Thymus (tissue), 14 donors: ENCODE results near the gene R3HDM2. TPM values are rescaled to one million over a fixed set of nuclear protein-coding genes. Genes with fewer than 3 reads are reported as not detected.

Experiments
- DNase-seq, 9 donors: peaks; one replicate each; pipeline ENCODE4 v3.0.0-alpha.2; 2013; ENCODE audit warnings: low spot score in 9 of 9, low read depth in 6 of 9, missing footprints in 1 of 9
- H3K27ac ChIP-seq, 2 donors: one replicate each; pipeline ENCODE4 v1.5.1; 2013; ENCODE audit warnings: control low read depth in 1 of 2, low read depth in 1 of 2, low read length in 1 of 2, mild to moderate bottlenecking in 1 of 2, moderate library complexity in 1 of 2
- H3K27me3 ChIP-seq, 2 donors: one replicate each; pipeline ENCODE4 v1.5.1; 2013; ENCODE audit warnings: low read length in 1 of 2; ENCODE audit not compliant: control insufficient read depth in 2 of 2, insufficient read depth in 1 of 2
- H3K36me3 ChIP-seq, 2 donors: one replicate each; pipeline ENCODE4 v1.5.1; 2013; ENCODE audit warnings: low read length in 1 of 2, mild to moderate bottlenecking in 1 of 2, moderate library complexity in 1 of 2; ENCODE audit not compliant: control insufficient read depth in 2 of 2, insufficient read depth in 2 of 2
- H3K4me1 ChIP-seq, 2 donors: one replicate each; pipeline ENCODE4 v1.5.1; 2013; ENCODE audit warnings: low read length in 2 of 2; ENCODE audit not compliant: control insufficient read depth in 2 of 2, insufficient read depth in 2 of 2
- H3K4me3 ChIP-seq, 2 donors: one replicate each; pipeline ENCODE4 v1.5.1; 2013; ENCODE audit warnings: low read length in 2 of 2, control low read depth in 1 of 2, mild to moderate bottlenecking in 1 of 2
- H3K9me3 ChIP-seq, 2 donors: one replicate each; pipeline ENCODE4 v1.5.1; 2013; ENCODE audit warnings: low read length in 1 of 2, mild to moderate bottlenecking in 1 of 2; ENCODE audit not compliant: control insufficient read depth in 2 of 2, insufficient read depth in 1 of 2
- WGBS: extraction: QIAGEN DNeasy Blood & Tissue Kit; methylation state at CpG from one replicate; pipeline ENCODE4 v1.1.7; 2013; 5-methylcytosine and 5-hydroxymethylcytosine counted together
- long read RNA-seq, 10 donors: transcript quantifications; one replicate each; lab custom pipeline, GENCODE V29; 2026
- polyA plus RNA-seq: library from polyadenylated mRNA; stranded (reverse); fragments of 200-250 nt; gene quantifications from one replicate; pipeline ENCODE4 v1.2.3, GENCODE V29; 2013
- total RNA-seq: library from RNA; stranded (reverse); fragments of 120-200 nt; gene quantifications from one replicate; pipeline ENCODE4 v1.2.4, GENCODE V29; 2013
- donor health status: healthy.

The R3HDM2 gene
- total RNA-seq (12.6 TPM), polyA plus RNA-seq (22.4 TPM)
- long read RNA-seq, donor 1: 0 reads
- long read RNA-seq, donor 2: 0 reads
- long read RNA-seq, donor 3, partial matches to known transcripts: 0 of 1 reads
- long read RNA-seq, donor 3, other reads (novel, unspliced or antisense): 0 of 1 reads
- long read RNA-seq, donor 4: 0 reads
- long read RNA-seq, donor 5: 0 reads
- long read RNA-seq, donor 6, partial matches to known transcripts: 62 of 78 reads
- long read RNA-seq, donor 6, other reads (novel, unspliced or antisense): 16 of 78 reads
- long read RNA-seq, donor 7: 0 reads
- long read RNA-seq, donor 8: 0 reads
- long read RNA-seq, donor 9, partial matches to known transcripts: 10 of 18 reads
- long read RNA-seq, donor 9, other reads (novel, unspliced or antisense): 7 of 18 reads
- long read RNA-seq, donor 10, partial matches to known transcripts: 17 of 17 reads
- long read RNA-seq, donor 10, other reads (novel, unspliced or antisense): 0 of 17 reads

- peaks cover 0 to 3% of the 10 kb centered on the region in 2 donors for H3K36me3 ChIP-seq
- no peaks in the 10 kb centered on the region for H3K27me3 ChIP-seq
- H3K4me1 ChIP-seq: peaks cover 5 to 25% of the 10 kb centered on the region in 2 donors
- DNase-seq: peak; percentile 83 to 94 (median 87)
- 2% methylated on average over 41 of the region's 41 CpGs for WGBS
- no peaks in the 10 kb centered on the region for H3K9me3 ChIP-seq
- peak within 1 kb of the TSS; percentile 59 to 96 for H3K4me3 ChIP-seq
- H3K27ac ChIP-seq: peak within 1 kb of the TSS; percentile 83 to 92
These were observed at the start of gene R3HDM2 for GRCh38 chr12:57430931-57431566. TSS of gene R3HDM2 (minus strand) at chr12:57431043. CDS start at chr12:57310428, 120,615 bp downstream.

GRCh38 chr12:57479376-57480115, 48.7 kb upstream of the R3HDM2 start, which contains the start of gene ARHGAP9:
TSS of gene ARHGAP9 (minus strand) at chr12:57479866. CDS start at chr12:57479406, 460 bp downstream.
- Histone ChIP-seq H3K27me3 (peaks cover 0 to 16% of the 10 kb centered on the region in 2 donors), H3K4me3 (peak within 1 kb of the TSS in 1 of 2 donors; percentile 4), H3K36me3 (peaks cover 12 to 13% of the 10 kb centered on the region in 2 donors), H3K9me3 (no peaks in the 10 kb centered on the region), H3K27ac (peak within 1 kb of the TSS; percentile 92 to 95), H3K4me1 (peaks cover 31 to 68% of the 10 kb centered on the region in 2 donors)
- DNase-seq: peak in 2 of 9 donors; percentile 55 to 79
- WGBS: 37% methylated on average over 6 of the region's 6 CpGs

GRCh38 chr12:57479043-57479375, 48.2 kb upstream of the R3HDM2 start:
- H3K27ac ChIP-seq: peak overlapping the region; percentile 92 to 95
- H3K27me3 ChIP-seq: peaks cover 0 to 18% of the 10 kb centered on the region in 2 donors
- H3K9me3 ChIP-seq: no peaks in the 10 kb centered on the region
- H3K36me3 ChIP-seq: peaks cover 17 to 19% of the 10 kb centered on the region in 2 donors
- DNase-seq: no peak
- no peak overlapping the region for H3K4me3 ChIP-seq
- H3K4me1 ChIP-seq: peaks cover 31 to 68% of the 10 kb centered on the region in 2 donors
- 92% methylated on average over 10 of the region's 10 CpGs for WGBS

DNA sequence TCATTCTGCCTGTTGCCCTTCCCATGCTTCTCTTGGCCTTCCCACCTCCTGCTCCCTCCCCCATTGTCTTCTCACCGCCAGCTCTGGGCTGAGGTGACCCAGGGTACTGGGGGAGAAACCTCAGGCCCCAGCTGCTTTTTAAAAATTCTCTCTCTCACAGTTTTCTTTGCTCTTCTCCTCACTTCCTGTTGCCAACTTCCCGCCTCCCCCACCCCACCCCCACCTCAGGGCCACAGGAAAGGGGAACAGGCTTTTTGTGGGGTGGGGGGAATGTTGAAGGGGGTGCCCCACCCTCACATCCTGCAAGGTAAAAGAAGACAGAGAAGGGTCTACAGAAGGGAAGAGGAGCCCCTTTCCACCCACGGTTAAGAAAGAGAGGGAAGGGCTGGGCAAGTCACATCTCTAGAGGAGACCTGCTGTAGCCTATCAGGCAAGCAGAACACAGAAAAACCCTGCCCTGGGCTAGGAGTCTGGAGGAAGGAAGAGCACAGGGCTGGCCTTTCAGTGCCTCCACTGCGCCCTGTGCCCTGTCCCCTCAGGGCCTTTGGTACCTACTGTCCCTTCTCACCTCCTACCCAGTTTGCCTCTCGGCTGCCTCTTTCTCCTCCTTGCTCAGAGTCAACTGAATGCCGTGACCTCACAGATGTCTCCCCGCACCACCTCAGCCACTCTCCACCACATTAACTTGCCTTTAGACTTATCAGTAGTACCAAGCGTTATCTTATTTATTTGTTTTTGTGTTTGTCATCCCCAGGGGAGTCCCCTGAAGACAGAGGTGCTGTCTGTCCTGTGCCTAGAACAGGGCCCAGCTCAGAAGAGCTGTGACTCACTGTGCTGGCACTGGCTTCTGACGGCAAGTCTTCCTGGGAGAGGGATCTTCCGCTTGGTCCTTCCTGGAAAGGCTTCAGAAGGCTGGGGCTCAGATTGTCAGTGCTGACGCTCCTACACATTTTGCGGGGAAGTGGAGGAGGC, 47.2 kb upstream of the R3HDM2 start:
- H3K27ac ChIP-seq: peak overlapping the region; percentile 92 to 95
- no peaks in the 10 kb centered on the region for H3K9me3 ChIP-seq
- peaks cover 25 to 26% of the 10 kb centered on the region in 2 donors for H3K36me3 ChIP-seq
- peak in 3 of 9 donors; percentile 67 to 84 (median 68) for DNase-seq
- 40% methylated on average over 12 of the region's 12 CpGs for WGBS
- H3K4me3 ChIP-seq: peak overlapping the region; percentile 84 to 89
- H3K4me1 ChIP-seq: peaks cover 31 to 68% of the 10 kb centered on the region in 2 donors
- H3K27me3 ChIP-seq: peaks cover 0 to 18% of the 10 kb centered on the region in 2 donors

DNA sequence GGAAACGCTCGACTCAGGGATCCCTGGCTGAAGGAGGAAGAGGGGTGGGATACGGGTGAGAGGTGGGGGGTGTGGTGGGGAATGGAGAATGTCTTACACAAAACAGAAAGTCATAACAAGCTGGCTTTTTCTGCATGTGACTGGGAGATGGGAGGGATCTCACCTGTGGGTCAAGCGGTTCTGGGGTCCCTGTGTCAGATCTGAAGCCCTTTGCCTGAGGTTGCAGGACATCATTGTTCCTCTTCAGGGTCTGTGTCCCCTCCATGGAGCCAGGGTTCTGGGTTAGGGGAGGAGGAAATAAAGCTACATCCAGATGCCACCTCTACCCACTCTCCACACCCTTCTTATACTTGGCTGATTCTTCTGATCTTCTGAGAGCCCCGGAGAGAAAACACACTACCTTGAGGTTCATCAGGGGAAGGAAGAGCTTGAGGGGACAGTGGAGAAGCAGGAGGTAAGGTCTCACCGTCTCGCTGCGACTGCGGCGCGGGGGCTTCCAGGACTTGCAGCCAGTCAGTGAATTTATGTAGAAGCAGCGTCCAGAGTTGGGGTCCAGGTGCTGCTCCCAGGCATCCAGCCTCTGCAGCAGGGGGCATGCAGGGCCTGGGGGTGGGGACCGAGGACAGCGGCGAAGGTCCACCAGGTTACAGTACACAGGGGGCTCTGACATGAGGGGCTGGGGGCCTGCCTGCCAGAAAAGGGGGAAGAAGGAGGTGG, 46.3 kb upstream of the R3HDM2 start:
- peak in 2 of 9 donors; percentile 39 to 66 for DNase-seq
- no peaks in the 10 kb centered on the region for H3K9me3 ChIP-seq
- peaks cover 32 to 33% of the 10 kb centered on the region in 2 donors for H3K36me3 ChIP-seq
- H3K4me3 ChIP-seq: peak overlapping the region; percentile 84 to 89
- WGBS: 7% methylated on average over 15 of the region's 15 CpGs
- peak overlapping the region; percentile 92 to 95 for H3K27ac ChIP-seq
- peaks cover 0 to 18% of the 10 kb centered on the region in 2 donors for H3K27me3 ChIP-seq
- H3K4me1 ChIP-seq: peaks cover 31 to 68% of the 10 kb centered on the region in 2 donors

DNA sequence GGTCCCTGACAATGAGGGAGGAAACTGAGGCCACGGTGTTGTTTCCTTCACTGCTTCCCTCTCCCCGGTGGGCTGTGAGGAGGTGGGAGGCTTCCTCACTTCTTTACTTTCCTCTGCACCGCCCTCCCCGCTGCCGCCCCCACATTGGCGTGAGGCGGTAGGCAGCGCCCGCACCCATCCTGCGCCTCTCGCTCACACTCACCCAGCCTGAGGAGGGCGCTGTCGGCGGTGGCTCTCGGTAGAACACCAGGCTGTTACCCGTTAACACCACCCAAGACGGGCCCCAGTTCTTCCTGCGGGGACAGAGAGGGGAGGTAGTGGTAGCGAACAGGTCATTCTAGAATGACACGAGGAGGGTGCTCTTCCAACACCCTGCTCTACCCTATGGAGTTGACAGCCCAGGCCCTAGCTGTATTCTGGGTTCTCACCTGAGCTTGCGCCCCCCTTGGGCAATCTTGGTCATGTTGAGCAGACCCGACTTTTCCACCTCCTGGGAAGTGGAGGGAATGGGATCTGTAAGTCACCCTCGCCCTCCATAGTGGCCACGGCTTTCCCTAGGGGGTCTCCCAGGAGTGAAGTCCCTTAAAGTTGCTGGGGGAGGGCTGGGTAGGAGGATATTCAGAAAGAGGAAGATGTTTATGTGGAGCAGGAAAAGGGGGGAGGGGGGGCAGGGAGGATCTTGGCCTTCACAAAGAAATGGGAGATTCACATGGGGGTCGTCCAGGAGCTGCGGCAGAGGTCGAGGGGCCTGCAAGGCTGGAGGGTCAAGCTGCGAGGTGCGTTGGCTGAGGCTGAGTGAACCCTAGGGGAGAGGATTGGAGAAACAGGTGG, 45.5 kb upstream of the R3HDM2 start:
- peaks cover 40 to 41% of the 10 kb centered on the region in 2 donors for H3K36me3 ChIP-seq
- peaks cover 0 to 18% of the 10 kb centered on the region in 2 donors for H3K27me3 ChIP-seq
- H3K27ac ChIP-seq: peak overlapping the region; percentile 92 to 95
- no peaks in the 10 kb centered on the region for H3K9me3 ChIP-seq
- H3K4me3 ChIP-seq: peak overlapping the region; percentile 84 to 89
- peak in 3 of 9 donors; percentile 69 to 77 (median 72) for DNase-seq
- H3K4me1 ChIP-seq: peaks cover 31 to 63% of the 10 kb centered on the region in 2 donors
- 3% methylated on average over 29 of the region's 29 CpGs for WGBS
